ENCODE data around the gene HS2ST1. TPM values are rescaled to one million over a fixed set of nuclear protein-coding genes. Genes with fewer than 3 reads are reported as not detected.
"Not testable (repeated sequence)": the region's sequence is repeated elsewhere in the genome, so short reads cannot be mapped to it uniquely, and the experiment has no call there.

The HS2ST1 gene
- total RNA-seq, 1 donor from 2014 or later = 13.4 TPM

GRCh38 chr1:86975993-86976550, 61.6 kb downstream of the HS2ST1 start:
- TF ChIP-seq, protein P1, sequence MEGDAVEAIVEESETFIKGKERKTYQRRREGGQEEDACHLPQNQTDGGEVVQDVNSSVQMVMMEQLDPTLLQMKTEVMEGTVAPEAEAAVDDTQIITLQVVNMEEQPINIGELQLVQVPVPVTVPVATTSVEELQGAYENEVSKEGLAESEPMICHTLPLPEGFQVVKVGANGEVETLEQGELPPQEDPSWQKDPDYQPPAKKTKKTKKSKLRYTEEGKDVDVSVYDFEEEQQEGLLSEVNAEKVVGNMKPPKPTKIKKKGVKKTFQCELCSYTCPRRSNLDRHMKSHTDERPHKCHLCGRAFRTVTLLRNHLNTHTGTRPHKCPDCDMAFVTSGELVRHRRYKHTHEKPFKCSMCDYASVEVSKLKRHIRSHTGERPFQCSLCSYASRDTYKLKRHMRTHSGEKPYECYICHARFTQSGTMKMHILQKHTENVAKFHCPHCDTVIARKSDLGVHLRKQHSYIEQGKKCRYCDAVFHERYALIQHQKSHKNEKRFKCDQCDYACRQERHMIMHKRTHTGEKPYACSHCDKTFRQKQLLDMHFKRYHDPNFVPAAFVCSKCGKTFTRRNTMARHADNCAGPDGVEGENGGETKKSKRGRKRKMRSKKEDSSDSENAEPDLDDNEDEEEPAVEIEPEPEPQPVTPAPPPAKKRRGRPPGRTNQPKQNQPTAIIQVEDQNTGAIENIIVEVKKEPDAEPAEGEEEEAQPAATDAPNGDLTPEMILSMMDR (IDR thresholded peaks at IDR 0.05; ENCODE audit: insufficient read depth, low read length, poor library complexity, severe bottlenecking) = no peak
- Histone ChIP-seq H3K4me3 (ENCODE audit: low read depth, low read length) (no peak overlapping the region), H3K36me3 (ENCODE audit: control insufficient read depth, insufficient read depth, low read length) (no peaks in the 10 kb centered on the region), H3K27me3 (ENCODE audit: control insufficient read depth, insufficient read depth, low read length) (no peaks in the 10 kb centered on the region)
- no peak for DNase-seq (ENCODE audit: low read depth)

GRCh38 chr1:86976664-86977063, 62.2 kb downstream of the HS2ST1 start:
- no peaks in the 10 kb centered on the region for H3K27me3 ChIP-seq (ENCODE audit: control insufficient read depth, insufficient read depth, low read length)
- DNase-seq (ENCODE audit: low read depth) = no peak

GRCh38 chr1:86981482-86982213, 67.2 kb downstream of the HS2ST1 start:
- DNase-seq (ENCODE audit: low read depth) = no peak
- no peak overlapping the region for H3K4me3 ChIP-seq (ENCODE audit: low read depth, low read length)
- no peaks in the 10 kb centered on the region for H3K27me3 ChIP-seq (ENCODE audit: control insufficient read depth, insufficient read depth, low read length)
- TF ChIP-seq, protein P1 (IDR thresholded peaks at IDR 0.05; ENCODE audit: insufficient read depth, low read length, poor library complexity, severe bottlenecking) = no peak
- no peaks in the 10 kb centered on the region for H3K36me3 ChIP-seq (ENCODE audit: control insufficient read depth, insufficient read depth, low read length)

More at GRCh38 chr1:86976664-86977063, 62.2 kb downstream of the HS2ST1 start:
- H3K36me3 ChIP-seq (ENCODE audit: control insufficient read depth, insufficient read depth, low read length) = no peaks in the 10 kb centered on the region
- no peak overlapping the region for H3K4me3 ChIP-seq (ENCODE audit: low read depth, low read length)
- TF ChIP-seq, protein P1 (IDR thresholded peaks at IDR 0.05; ENCODE audit: insufficient read depth, low read length, poor library complexity, severe bottlenecking) = no peak

DNA sequence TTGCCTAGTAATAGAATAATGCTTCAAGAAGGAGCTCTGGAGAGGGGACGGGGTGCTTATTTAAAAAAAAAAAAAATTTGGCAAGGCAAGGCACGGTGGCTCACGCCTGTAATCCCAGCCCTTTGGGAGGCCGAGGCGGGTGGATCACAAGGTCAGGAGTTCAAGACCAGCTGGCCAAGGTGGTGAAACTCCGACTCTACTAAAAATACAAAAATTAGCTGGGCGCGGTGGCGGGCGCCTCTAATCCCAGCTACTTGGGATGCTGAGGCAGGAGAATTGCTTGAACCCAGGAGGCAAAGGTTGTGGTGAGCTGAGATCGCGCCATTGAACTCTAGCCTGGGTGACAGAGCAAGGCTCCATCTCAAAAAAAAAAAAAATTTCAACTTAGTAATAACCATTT, 69.2 kb downstream of the HS2ST1 start:
- not testable (repeated sequence) for H3K4me3 ChIP-seq (ENCODE audit: low read depth, low read length); H3K27me3 ChIP-seq (ENCODE audit: control insufficient read depth, insufficient read depth, low read length); H3K36me3 ChIP-seq (ENCODE audit: control insufficient read depth, insufficient read depth, low read length); DNase-seq (ENCODE audit: low read depth)

DNA sequence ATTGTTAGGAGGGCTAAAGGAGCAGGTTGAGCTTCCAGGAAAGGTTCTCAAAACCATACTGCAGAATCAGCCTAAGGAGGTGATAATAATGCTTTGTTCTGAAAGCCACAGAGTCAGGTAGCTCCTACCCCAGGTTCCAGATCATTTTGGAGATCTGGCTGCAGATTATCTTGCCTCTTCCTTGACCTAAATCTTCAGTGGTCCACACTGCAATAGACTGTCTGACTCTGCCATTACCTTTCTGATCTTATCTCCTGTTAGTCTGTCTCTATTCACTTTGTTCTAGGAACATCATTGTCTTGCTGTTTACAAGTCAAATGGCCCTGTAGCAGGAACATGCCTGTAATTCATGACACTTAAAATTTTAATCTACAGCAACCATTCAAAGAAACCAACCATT, 73.0 kb downstream of the HS2ST1 start:
- DNase-seq (ENCODE audit: low read depth) = no peak
- Histone ChIP-seq H3K36me3 (ENCODE audit: control insufficient read depth, insufficient read depth, low read length) (no peaks in the 10 kb centered on the region), H3K27me3 (ENCODE audit: control insufficient read depth, insufficient read depth, low read length) (no peaks in the 10 kb centered on the region), H3K4me3 (ENCODE audit: low read depth, low read length) (no peak overlapping the region)
- TF ChIP-seq, protein P1 (IDR thresholded peaks at IDR 0.05; ENCODE audit: insufficient read depth, low read length, poor library complexity, severe bottlenecking) = no peak

- Histone ChIP-seq H3K36me3 (ENCODE audit: control insufficient read depth, insufficient read depth, low read length) (no peaks in the 10 kb centered on the region), H3K27me3 (ENCODE audit: control insufficient read depth, insufficient read depth, low read length) (no peaks in the 10 kb centered on the region), H3K4me3 (ENCODE audit: low read depth, low read length) (no peak overlapping the region)
- no peak for DNase-seq (ENCODE audit: low read depth)
- TF ChIP-seq, protein P1 (IDR thresholded peaks at IDR 0.05; ENCODE audit: insufficient read depth, low read length, poor library complexity, severe bottlenecking) = no peak
Observed at GRCh38 chr1:86988835-86989234, 74.4 kb downstream of the HS2ST1 start.

GRCh38 chr1:86989690-86990089, 75.3 kb downstream of the HS2ST1 start:
- not testable (repeated sequence) for H3K4me3 ChIP-seq (ENCODE audit: low read depth, low read length); DNase-seq (ENCODE audit: low read depth); H3K27me3 ChIP-seq (ENCODE audit: control insufficient read depth, insufficient read depth, low read length); H3K36me3 ChIP-seq (ENCODE audit: control insufficient read depth, insufficient read depth, low read length)
